Uterus (tissue), 2 donors: Measurements from ENCODE around the gene TNKS1BP1.

Experiments
- CTCF ChIP-seq, 4 experiments: fragments of 200-600 bp in 2 of 4; fragments of 450-650 bp in 2 of 4; sonication (generic) in 2 of 4; IDR thresholded peaks; one replicate each; pipeline ENCODE4 v1.5.1; 2016 to 2019; ENCODE audit warnings: antibody characterized with exemption in 4 of 4, mild to moderate bottlenecking in 2 of 4, moderate library complexity in 1 of 4
- POLR2A ChIP-seq, 2 donors: fragments of 450-650 bp; IDR thresholded peaks; one replicate each; pipeline ENCODE4 v1.6.1; 2016; ENCODE audit warnings: antibody characterized with exemption in 2 of 2, mild to moderate bottlenecking in 1 of 2, moderate library complexity in 1 of 2

DNA sequence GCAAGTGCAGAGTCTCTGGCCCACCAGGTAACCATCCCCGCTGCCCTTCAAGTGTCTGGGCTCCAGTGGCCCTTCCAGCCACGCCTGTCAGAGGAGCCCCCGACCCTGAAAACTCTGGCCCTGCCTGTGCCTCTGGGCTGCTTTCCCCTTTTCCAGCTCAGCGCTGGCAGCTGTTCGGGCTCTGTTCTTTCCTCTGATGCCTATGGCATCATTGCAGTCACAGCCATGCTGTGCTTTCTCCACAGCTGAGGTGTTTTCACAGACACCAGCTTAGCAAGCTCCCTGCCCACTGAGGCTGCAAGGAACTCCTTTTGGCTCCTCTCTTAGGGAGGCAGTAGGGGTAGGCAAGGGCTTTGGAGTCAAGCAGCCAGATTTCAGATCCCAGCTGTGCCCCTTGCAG is 34.6 kb upstream of the TNKS1BP1 start:
- TF ChIP-seq CTCF (IDR thresholded peaks at IDR 0.05): no peak
- TF ChIP-seq POLR2A (IDR thresholded peaks at IDR 0.05): no peak
